ENCODE data around the gene COL6A5. TPM values are rescaled to one million over a fixed set of nuclear protein-coding genes. Genes with fewer than 3 reads are reported as not detected.

Gene COL6A5
- total and polyA plus RNA-seq, 10 of the 15 experiments (the other 5 are each of a cell fraction or from before 2014, with no cell fraction given): 0.04 to 0.11 TPM; not detected in 8

DNA sequence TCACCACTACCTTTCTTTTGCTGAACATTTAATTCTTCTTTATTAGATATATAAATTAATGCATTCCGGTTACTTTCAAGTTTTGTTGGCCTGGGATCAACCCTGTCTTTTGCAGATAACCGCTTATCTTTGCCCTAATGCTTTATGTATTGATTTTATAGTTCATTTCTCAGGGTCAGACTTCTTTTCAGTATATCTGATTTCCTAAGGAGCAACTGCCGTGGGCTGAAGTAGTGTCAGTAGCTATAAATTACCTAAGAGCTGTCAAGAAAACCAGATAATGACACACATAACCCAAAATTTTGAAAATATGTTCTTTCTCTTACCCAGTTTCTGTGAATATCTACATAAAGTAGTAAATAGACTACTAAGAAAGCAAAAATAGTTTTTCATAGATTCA, 38.0 kb downstream of the COL6A5 start (continued):
- no peak for TF ChIP-seq SKIL (IDR thresholded peaks at IDR 0.05; ENCODE audit: low read depth, poor library complexity, severe bottlenecking)
- TF ChIP-seq ESRRA (IDR thresholded peaks at IDR 0.05; ENCODE audit: low read length): no peak
- TF ChIP-seq KAT2A (conservative IDR thresholded peaks at IDR 0.05; ENCODE audit: control insufficient read depth, low read depth, low read length): no peak
- TF ChIP-seq SMAD1 (IDR thresholded peaks at IDR 0.05; ENCODE audit: low read depth, partially characterized antibody): no peak
- TF ChIP-seq RAD51 (IDR thresholded peaks at IDR 0.05): no peak
- TF ChIP-seq YY1 (IDR thresholded peaks at IDR 0.05; ENCODE audit: low read depth, low read length): no peak
- no peak for TF ChIP-seq EED (IDR thresholded peaks at IDR 0.05; ENCODE audit: low read depth)
- no peak for TF ChIP-seq SRF (IDR thresholded peaks at IDR 0.05; ENCODE audit: low read depth in 2 of 2, low read length in 2 of 2)
- TF ChIP-seq, protein P1, sequence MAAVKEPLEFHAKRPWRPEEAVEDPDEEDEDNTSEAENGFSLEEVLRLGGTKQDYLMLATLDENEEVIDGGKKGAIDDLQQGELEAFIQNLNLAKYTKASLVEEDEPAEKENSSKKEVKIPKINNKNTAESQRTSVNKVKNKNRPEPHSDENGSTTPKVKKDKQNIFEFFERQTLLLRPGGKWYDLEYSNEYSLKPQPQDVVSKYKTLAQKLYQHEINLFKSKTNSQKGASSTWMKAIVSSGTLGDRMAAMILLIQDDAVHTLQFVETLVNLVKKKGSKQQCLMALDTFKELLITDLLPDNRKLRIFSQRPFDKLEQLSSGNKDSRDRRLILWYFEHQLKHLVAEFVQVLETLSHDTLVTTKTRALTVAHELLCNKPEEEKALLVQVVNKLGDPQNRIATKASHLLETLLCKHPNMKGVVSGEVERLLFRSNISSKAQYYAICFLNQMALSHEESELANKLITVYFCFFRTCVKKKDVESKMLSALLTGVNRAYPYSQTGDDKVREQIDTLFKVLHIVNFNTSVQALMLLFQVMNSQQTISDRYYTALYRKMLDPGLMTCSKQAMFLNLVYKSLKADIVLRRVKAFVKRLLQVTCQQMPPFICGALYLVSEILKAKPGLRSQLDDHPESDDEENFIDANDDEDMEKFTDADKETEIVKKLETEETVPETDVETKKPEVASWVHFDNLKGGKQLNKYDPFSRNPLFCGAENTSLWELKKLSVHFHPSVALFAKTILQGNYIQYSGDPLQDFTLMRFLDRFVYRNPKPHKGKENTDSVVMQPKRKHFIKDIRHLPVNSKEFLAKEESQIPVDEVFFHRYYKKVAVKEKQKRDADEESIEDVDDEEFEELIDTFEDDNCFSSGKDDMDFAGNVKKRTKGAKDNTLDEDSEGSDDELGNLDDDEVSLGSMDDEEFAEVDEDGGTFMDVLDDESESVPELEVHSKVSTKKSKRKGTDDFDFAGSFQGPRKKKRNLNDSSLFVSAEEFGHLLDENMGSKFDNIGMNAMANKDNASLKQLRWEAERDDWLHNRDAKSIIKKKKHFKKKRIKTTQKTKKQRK (IDR thresholded peaks at IDR 0.05; ENCODE audit: low read depth, low read length): no peak
- TF ChIP-seq ATF2 (IDR thresholded peaks at IDR 0.05; ENCODE audit: low read length): no peak
- no peak for TF ChIP-seq RBBP5 (conservative IDR thresholded peaks at IDR 0.05)

All from GM12878 (cell line).